HUES64 (cell line): ENCODE results near the gene MUC6.

Experiments used
- H3K27ac ChIP-seq: 2 replicates; pipeline ENCODE4 v1.7.0; 2013; ENCODE audit warnings: low read depth, low read length, inconsistent platforms
- H3K27me3 ChIP-seq: 2 replicates; pipeline ENCODE4 v1.6.1; 2013; ENCODE audit warnings: mild to moderate bottlenecking, low read length; ENCODE audit not compliant: insufficient read depth
- H3K36me3 ChIP-seq: 2 replicates; pipeline ENCODE4 v1.6.1; 2013; ENCODE audit warnings: mild to moderate bottlenecking, low read length; ENCODE audit not compliant: insufficient read depth
- H3K4me1 ChIP-seq: 2 replicates; pipeline ENCODE4 v1.6.1; 2013; ENCODE audit warnings: mild to moderate bottlenecking, low read length, moderate library complexity; ENCODE audit not compliant: insufficient read depth
- H3K4me3 ChIP-seq: 2 replicates; pipeline ENCODE4 v1.5.1; 2013; ENCODE audit warnings: mild to moderate bottlenecking, low read length, moderate library complexity
- H3K9ac ChIP-seq: 2 replicates; pipeline ENCODE4 v1.6.1; 2013; ENCODE audit warnings: mild to moderate bottlenecking, low read depth, low read length
- H3K9me3 ChIP-seq: 2 replicates; pipeline ENCODE4 v1.6.1; 2013; ENCODE audit warnings: low read depth, low read length; ENCODE audit not compliant: insufficient read depth
- WGBS: fragments of 150-250, 120-280 bp; methylation state at CpG from one replicate; pipeline ENCODE4 v1.1.7; 2013; ENCODE audit warnings: missing lambda C conversion rate; 5-methylcytosine and 5-hydroxymethylcytosine counted together

The MUC6 gene

DNA sequence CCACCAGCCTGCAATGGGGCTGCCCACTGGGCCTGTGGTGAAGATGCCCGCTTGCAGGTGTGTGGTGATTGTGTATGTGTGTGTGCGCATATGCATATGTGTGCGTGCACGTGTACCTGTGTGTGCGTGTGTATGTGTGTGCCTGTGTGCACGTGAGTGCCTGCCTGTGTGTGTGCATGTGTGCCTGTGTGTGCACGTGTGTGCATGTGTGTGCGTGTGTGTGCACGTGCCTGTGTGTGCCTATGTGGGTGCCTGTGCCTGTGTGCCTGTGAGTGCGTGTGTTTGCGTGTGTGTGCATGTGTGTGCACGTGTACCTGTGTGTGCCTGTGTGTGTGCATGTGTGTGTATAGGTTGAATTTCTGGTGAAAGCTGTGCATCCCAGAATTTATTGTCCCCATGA, 2.4 kb upstream of the MUC6 start:
- 95% methylated on average over 12 of the region's 12 CpGs for WGBS
- H3K36me3 ChIP-seq: no peaks in the 10 kb centered on the region
- no peaks in the 10 kb centered on the region for H3K27me3 ChIP-seq
- no peak overlapping the region for H3K27ac ChIP-seq
- H3K4me3 ChIP-seq: no peak overlapping the region
- H3K9ac ChIP-seq: no peak overlapping the region
- H3K4me1 ChIP-seq: no peaks in the 10 kb centered on the region
- no peaks in the 10 kb centered on the region for H3K9me3 ChIP-seq

DNA sequence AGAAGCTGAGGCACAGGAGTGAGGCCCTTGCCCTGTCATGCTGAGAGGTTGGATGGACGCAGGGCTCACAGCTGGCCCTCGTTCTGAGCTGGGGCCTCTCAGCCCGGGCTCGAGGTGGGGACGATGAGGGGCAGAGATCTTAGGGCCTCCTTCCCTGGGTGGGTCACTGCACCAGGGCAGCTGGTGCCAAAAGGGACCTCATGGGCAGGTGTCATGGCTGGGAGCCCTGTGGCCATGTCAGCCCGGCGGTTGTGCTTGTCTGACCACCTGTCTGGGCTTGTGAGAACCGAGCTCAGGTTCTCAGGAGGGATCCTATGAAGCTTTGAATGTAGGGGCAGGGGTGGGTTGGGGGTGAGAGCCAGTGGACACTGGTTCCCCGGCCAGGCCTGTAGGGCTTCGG, 1.8 kb upstream of the MUC6 start:
- H3K4me3 ChIP-seq: no peak overlapping the region
- no peak overlapping the region for H3K9ac ChIP-seq
- H3K27ac ChIP-seq: no peak overlapping the region
- H3K36me3 ChIP-seq: no peaks in the 10 kb centered on the region
- H3K4me1 ChIP-seq: no peaks in the 10 kb centered on the region
- 92% methylated on average over 10 of the region's 10 CpGs for WGBS
- no peaks in the 10 kb centered on the region for H3K27me3 ChIP-seq
- no peaks in the 10 kb centered on the region for H3K9me3 ChIP-seq

GRCh38 chr11:1037506-1038055, 1.1 kb upstream of the MUC6 start:
- H3K36me3 ChIP-seq: no peaks in the 10 kb centered on the region
- no peaks in the 10 kb centered on the region for H3K9me3 ChIP-seq
- no peaks in the 10 kb centered on the region for H3K27me3 ChIP-seq
- no peaks in the 10 kb centered on the region for H3K4me1 ChIP-seq
- H3K9ac ChIP-seq: no peak overlapping the region
- H3K27ac ChIP-seq: no peak overlapping the region
- WGBS: 93% methylated on average over 26 of the region's 26 CpGs
- H3K4me3 ChIP-seq: no peak overlapping the region

GRCh38 chr11:1036931-1037330, 413 bp upstream of the MUC6 start:
- H3K27ac ChIP-seq: no peak overlapping the region
- no peak overlapping the region for H3K4me3 ChIP-seq
- H3K9ac ChIP-seq: no peak overlapping the region
- WGBS: 93% methylated on average over 13 of the region's 13 CpGs
- H3K36me3 ChIP-seq: no peaks in the 10 kb centered on the region
- no peaks in the 10 kb centered on the region for H3K27me3 ChIP-seq
- no peaks in the 10 kb centered on the region for H3K9me3 ChIP-seq
- H3K4me1 ChIP-seq: no peaks in the 10 kb centered on the region

- Histone ChIP-seq H3K36me3 (no peaks in the 10 kb centered on the region), H3K27me3 (no peaks in the 10 kb centered on the region), H3K4me3 (no peak overlapping the region), H3K4me1 (no peaks in the 10 kb centered on the region), H3K27ac (no peak overlapping the region), H3K9me3 (no peaks in the 10 kb centered on the region), H3K9ac (no peak overlapping the region; the same call in 1 of the 2 replicates)
- WGBS: 90% methylated on average over 29 of the region's 29 CpGs
Measured at GRCh38 chr11:1035577-1036283, 788 bp downstream of the MUC6 start.

DNA sequence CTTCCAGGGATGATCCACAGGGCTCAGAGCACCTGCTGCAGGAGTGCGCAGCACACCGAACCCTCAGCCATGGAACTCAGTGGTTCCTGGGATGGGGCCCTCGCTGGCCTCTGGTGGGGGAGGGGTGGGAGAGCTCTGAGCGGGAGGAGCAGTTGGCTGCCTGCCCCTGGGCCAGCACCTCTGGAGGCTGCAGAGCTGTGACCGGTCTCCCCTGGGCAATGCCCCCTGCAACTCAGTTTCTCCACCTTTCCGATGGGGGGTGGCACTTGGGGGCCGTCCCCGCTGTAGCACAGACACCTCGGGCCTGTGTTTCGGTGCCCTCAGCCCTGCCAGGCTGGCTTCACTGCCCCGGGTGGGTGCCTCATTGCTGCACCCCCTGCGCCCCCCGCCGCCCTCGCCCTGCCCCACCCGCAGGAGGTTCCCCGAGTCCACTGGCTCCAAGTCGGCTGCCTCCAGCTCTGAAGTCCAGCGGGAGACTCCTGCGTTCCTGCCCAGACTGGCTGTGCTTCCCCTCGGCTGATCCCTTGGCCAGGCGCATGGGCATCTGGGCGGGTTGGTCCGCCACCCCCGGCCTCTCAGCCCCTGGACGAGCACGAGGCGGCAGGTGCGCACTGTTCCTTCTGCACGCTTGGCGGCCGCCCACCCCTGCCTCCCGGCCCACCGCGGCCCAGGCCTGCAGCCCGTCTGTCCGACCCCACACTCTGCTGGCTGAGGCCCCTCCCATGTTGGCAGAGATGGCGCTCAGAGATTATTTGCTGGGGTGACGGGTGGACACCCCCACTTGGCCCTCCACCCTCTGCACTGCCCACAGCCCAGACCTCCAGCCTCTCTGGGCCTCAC, 1.8 kb downstream of the MUC6 start:
- no peak overlapping the region for H3K27ac ChIP-seq
- H3K9ac ChIP-seq: no peak overlapping the region
- H3K27me3 ChIP-seq: no peaks in the 10 kb centered on the region
- H3K4me1 ChIP-seq: no peaks in the 10 kb centered on the region
- no peaks in the 10 kb centered on the region for H3K36me3 ChIP-seq
- 88% methylated on average over 39 of the region's 39 CpGs for WGBS
- no peak overlapping the region for H3K4me3 ChIP-seq
- H3K9me3 ChIP-seq: no peaks in the 10 kb centered on the region

DNA sequence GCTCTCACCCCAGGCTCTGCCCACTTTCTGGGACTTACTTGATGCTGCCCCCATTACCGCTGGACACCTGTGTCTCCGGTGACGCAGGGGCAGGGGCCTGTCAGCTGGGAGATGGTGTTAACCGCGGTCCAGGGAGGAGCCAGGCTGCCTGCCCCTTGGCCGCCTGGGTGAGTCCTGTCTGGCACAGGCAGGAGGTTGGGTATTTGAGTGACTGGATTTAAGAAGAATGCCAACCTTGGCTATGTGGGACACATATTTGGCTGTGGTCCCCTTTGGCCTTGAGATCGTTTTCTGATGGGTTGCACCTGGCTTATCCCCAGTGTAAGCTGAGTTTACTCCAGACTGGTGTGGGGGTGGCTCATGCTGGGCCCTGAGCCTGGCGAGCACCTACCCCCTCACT, 2.5 kb downstream of the MUC6 start:
- H3K36me3 ChIP-seq: no peaks in the 10 kb centered on the region
- no peaks in the 10 kb centered on the region for H3K4me1 ChIP-seq
- H3K27ac ChIP-seq: no peak overlapping the region
- WGBS: 94% methylated on average over 8 of the region's 8 CpGs
- no peaks in the 10 kb centered on the region for H3K27me3 ChIP-seq
- H3K4me3 ChIP-seq: no peak overlapping the region
- no peak overlapping the region for H3K9ac ChIP-seq
- no peaks in the 10 kb centered on the region for H3K9me3 ChIP-seq

- 92% methylated on average over 38 of the region's 38 CpGs for WGBS
- H3K9me3 ChIP-seq: no peaks in the 10 kb centered on the region
Measured at GRCh38 chr11:1033016-1033798, 3.3 kb downstream of the MUC6 start.

GRCh38 chr11:1032310-1032891, 4.1 kb downstream of the MUC6 start:
- Histone ChIP-seq H3K27me3 (no peaks in the 10 kb centered on the region), H3K4me3 (no peak overlapping the region), H3K9me3 (no peaks in the 10 kb centered on the region), H3K4me1 (no peaks in the 10 kb centered on the region), H3K27ac (no peak overlapping the region), H3K36me3 (no peaks in the 10 kb centered on the region), H3K9ac (no peak overlapping the region)
- 90% methylated on average over 12 of the region's 12 CpGs for whole genome bisulfite sequencing

More at GRCh38 chr11:1033016-1033798, 3.3 kb downstream of the MUC6 start:
- Histone ChIP-seq H3K36me3 (no peaks in the 10 kb centered on the region), H3K27ac (no peak overlapping the region), H3K4me1 (no peaks in the 10 kb centered on the region), H3K9ac (no peak overlapping the region), H3K4me3 (no peak overlapping the region), H3K27me3 (no peaks in the 10 kb centered on the region)

- no peaks in the 10 kb centered on the region for H3K4me1 ChIP-seq
- no peaks in the 10 kb centered on the region for H3K27me3 ChIP-seq
- WGBS: 94% methylated on average over 30 of the region's 30 CpGs
Measured at GRCh38 chr11:1031121-1031899, 5.2 kb downstream of the MUC6 start.

More at GRCh38 chr11:1031121-1031899, 5.2 kb downstream of the MUC6 start:
- H3K27ac ChIP-seq: no peak overlapping the region
- H3K36me3 ChIP-seq: no peaks in the 10 kb centered on the region
- H3K9ac ChIP-seq: no peak overlapping the region
- H3K4me3 ChIP-seq: no peak overlapping the region
- H3K9me3 ChIP-seq: no peaks in the 10 kb centered on the region
